C1 segment of cervical spinal cord (tissue), 14 donors: ENCODE data around the gene ZNF385B.

Experiments
- DNase-seq, 14 donors: peaks; one replicate each; lab custom pipeline; 2025; lab: John Stamatoyannopoulos, UW

Gene ZNF385B

DNA sequence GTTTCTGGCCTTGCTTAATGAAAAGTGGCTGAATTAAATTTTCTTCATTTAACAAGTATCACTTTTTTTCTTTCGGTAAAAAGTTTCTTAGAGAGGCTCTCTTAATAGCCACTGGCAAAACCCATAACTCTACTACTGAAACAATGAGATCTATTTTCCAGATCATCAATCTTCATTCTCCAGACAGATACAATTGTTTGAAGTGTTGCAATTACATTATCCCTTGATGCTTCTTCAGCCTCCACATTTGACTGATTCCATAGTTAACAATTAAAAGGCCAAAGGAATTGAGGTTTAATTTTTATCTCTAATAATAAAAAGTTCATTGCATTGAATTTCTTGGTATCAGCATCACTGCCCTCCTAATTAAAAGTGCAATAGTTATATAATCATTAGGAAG, 176.3 kb downstream of the ZNF385B start:
- no peak for DNase-seq

DNA sequence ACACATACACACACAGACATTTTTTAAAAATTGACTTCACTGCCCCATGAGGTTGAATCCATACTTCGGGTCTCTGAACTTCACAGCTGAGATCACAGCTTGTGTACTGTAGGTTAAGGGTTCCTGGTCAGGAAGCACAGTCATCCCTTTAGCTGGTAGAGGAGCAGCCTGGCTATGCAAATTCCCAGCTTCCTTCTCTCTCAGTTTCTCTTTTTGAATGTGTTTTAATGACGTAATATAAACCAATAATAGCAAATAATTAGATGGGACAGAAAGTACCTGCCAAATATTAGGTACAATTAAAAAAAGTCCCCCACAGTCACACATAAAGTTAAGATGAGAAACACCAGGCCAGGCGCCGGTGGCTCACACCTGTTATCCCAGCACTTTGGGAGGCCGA, 178.7 kb downstream of the ZNF385B start:
- DNase-seq: no peak

DNA sequence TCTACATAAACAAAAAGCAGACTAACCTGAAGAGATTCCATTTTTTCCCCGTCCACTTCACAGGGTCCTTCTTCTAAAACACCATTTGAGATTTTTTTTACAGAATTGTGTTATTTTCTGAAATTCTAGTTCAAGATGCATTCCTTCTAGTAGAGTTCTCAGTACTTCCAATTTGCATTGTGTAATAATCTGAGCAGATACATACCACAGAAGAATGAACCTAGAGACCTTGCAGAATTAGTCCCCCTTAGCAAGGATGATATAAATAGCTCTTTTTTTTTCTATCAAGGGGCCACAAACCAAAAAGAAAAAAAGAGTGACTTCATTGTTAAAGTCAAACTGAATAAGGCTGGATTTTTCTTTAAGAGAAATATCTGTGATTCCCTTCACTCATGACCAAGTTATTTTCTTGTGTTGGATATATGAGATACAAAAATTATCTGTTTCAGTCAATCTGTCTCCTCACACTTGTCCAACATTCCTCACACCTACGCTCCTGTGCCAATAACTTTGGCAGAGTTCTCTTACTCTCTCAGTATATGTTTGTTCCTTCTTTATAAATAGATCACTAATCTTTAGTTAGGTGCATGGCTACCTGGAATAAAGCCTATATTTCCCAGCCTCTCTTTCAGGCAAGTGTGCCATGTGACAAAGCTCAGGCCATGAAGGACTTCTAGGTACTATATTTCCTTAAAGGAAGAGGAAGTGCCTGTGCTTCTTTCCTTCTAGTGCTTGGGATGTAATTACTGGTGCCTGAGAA, 183.5 kb downstream of the ZNF385B start:
- DNase-seq: no peak

DNA sequence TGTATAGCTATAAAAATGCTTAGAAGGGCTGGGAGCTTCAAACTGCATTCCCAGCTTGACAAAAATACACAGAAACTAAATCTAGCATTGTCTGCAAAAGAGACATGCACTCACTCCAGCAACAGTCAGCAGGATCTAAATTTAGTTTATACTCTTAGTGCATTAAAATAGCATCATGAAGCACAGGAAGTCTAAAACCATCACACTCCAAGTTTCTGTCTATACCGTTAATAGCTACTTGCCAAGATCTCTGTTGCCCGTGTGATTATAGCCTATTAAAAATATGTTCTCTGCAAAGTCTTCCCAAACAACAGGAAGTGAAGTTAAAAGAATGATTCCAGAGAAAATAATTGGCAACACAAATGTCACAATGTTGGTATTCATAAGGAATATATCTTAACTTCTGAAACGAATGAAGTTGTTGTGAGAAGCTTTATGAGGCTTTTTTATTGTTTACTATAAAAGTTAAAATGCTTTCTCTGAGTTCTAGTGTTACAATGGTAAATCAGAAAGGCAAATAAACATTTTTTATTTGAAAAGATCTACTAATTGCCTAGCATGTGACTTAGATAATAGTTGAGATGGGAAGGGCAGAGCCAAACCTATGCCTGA, 184.2 kb downstream of the ZNF385B start:
- peak in 1 of 14 donors; percentile 21 for DNase-seq

DNA sequence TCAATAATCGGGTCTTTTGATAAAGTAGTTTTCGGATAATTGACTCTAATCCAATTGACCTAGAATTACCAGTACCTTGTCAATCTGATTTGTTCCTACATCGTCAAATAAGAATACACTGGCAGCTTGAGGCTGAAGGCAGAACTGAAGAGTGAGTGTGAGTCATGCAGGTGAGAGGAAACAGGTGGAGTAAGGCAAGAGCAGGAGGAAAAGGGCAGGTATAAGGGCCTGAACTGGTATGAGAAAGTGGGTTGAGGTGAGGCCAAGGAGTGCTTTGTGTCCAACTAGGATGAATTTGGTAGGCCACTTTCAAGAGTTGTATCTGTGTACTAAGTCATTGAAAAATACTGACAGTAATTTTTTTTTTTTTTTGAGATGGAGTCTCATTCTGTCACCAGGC, 186.0 kb downstream of the ZNF385B start:
- no peak for DNase-seq

DNA sequence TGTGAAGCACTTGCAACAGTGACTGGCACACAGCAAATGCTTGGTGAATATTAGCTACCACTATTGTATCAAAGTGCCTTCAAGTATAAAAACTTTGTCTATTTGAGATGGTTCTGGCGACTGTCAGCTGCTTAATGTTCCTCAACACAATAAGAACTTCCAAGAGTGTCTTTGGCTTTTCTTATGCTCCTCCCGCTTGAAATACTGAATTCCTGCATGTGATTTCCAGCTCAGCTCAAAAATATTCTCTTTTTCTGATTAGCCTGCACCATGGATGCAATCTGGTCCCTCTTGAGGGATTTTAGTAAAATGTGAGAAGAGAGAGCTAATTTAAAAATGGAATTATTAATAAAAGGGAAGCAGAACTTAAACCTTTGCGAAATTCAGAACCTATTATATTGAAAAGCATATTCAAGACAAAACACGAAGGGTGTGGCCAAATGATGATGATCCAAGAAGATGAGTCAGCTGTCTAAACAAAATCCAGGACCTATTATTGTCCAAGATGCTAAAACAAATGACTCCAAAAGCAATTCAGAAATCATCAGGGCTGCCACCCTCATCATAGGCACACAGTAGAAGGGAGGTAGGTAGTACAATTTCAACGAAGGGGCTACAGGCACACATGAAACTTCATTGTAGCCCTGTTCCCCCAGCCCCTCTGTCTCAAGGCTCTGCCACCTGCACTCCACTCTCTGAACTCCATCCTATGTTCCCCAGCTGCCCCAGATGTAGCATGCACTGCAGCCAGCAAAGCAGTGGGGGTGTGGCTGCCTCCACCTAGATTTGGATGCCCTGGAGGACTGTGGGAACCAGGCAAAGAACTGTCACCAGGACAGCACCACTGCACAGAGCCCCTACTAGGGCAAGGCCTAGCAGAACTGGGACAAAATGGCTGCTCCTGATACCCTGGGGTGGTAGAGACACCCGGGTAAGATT, 190.1 kb downstream of the ZNF385B start:
- DNase-seq: no peak

DNA sequence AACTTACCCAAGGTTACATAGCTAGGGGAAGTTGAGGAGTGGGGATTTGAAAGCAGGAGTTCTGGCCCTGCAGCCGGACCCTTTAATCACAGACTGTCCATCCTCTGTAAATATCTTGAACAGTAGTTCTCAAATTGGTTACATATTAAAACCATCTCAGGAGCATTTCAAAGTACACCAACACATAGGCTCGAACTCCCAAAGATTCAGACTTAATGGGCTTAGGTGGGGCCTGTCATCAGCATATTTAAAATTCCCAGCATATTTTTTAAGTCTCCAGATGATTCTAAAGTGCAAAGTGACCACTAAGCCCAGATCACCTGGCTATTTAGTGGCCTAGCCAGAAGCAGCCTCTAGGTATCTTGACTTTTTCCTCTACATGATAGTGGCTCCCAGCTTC, 192.2 kb downstream of the ZNF385B start:
- DNase-seq: no peak

DNA sequence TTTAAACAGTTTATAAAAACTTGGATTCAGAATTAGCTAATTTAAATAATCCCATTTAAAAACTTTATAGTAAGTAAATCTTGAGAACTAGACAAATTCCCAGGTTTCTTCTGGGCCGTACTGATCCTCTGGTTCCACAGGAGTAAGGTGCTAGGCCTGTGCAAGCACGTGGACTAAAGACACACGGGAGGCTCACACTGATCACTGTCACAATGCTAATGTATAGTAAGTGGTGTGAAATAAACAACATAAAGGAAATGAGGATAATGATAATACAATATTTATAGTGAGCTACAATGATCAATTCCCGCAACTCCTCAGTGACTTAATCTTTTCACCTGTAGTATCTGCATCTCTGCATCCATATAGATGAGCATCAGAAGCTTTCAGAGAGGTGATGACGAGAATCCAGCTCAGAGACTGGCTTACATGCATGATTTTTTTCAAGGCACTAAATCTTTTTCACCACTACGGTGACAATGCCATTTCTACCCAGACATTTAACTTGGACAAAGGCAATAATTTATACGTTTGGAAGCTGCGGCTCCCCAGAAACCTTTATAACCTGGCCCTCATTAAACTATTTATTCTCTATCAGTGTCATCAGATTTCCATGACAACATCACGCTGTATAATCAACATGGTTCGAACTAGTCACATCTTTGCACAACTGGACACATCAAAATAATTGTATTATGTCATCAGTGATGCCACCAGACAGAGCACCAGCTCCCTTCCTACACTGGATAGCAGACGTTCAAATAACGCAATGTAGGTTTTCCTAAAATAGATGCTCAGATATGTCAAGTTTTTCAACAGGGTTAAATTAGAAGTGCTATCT, 196.2 kb downstream of the ZNF385B start:
- DNase-seq: no peak

DNA sequence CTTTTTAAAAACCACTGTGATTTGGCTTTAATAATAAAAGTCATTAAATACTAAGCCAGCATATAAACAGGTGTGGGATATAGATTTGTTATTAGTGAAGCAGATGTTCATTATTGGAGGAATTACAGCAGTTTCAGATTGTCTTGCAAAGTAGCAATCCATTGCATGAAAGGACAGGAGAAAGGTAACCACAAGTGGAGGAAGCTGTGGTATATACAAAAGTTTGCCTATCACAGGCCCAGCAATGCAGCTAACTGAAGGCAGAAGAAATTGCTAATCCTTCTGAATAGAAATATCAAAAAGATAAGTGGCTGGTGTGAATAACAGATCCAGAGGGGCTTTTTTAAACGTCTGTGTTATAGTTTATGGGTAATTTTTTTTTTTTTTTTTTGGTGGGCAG, 199.4 kb downstream of the ZNF385B start:
- no peak for DNase-seq

DNA sequence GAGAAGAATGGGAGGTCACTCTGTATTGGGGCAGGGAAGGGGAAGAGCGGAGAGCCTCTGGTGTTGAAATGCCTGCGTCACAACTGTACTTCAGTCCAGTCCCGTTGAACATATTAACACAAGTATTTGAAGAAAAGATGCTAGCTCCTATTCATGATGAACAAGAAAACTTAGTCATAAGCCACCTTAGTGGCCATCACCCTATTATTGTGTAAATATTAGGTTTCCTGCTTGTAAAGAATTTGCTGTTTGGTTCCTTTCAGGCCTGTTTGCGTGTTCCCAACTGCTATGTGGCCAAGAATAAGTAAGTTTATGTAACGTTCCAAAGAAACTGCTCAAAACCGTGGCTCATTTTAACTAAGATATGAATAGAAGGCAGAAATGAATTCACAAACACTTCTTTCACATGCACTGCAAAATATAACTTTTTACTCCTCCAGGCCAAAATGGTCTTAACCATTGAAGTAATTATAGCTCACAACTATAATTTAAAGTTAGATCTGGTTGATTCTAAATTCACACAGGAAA, 204.3 kb downstream of the ZNF385B start:
- no peak for DNase-seq

DNA sequence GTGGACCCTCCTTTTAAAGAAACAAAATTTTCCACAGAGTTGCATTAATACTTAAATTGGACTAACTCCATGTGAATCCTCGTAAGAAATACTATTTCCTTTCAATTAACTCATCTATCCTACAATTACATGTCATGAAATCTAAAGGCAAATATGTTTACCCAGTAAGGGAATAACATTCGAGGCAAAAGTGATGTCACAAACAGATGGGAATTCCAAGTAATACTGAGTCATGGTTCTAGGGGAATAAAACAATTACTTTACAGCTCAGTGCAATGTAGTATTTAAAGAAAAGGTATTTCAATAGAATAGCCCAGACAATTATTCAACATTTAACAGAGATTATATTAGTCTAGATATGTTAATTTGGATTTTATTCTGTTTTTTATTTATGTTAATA, 205.8 kb downstream of the ZNF385B start:
- no peak for DNase-seq

DNA sequence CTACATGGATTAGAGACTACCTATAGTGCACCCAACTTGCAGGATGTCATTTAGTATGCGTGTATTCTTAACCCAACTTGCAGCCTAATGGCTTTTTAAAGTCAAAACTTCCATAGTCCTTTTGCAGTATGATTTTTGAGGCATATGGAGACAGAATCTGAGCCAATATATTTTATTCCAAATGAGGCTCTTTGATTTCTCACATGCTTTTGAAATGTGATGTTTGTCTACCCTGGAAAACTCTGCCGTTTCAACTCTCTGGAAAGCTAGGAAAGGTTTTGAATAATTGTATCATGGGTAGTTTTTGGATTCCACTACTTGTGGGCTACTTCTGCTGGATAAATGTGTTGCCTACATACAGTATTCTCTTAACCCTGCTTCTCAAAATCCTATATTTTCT, 206.6 kb downstream of the ZNF385B start:
- DNase-seq: no peak

DNA sequence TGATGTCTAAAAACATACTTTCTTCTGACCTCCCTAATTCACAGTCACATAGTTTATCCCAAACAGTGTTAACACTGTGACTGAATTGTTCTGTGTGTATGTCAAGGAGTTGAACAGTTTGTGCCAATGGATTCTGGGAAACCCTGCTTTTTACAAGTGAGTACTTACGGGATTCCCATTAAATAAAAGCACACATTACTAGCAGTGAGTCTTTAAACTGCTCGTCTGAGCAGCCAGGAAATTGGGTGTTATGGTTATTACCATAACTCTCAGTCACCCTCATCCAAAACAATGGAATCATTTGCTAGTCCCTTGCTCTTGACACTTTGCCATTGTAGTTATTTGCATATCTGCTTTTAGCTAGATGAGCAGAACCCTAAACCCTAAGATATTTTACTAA, 209.1 kb downstream of the ZNF385B start:
- no peak for DNase-seq

DNA sequence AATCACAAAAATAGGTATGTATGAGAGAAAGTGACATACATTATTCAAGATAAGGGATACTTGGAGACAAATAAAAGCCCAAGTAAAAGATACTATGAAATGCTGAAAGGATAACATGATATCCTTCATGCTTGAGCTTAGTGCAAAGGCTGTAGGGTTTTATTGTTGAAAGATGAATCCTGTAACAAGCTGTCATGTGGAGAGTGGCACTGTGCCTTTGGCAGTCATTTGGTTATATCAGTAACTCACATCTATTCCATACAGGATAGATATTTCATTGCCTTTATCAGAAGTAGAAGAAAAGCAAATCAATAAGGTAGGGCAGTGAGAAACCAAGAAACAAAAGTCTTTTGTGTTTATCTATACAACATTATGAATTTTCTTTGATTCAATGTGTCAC, 211.0 kb downstream of the ZNF385B start:
- DNase-seq: no peak

DNA sequence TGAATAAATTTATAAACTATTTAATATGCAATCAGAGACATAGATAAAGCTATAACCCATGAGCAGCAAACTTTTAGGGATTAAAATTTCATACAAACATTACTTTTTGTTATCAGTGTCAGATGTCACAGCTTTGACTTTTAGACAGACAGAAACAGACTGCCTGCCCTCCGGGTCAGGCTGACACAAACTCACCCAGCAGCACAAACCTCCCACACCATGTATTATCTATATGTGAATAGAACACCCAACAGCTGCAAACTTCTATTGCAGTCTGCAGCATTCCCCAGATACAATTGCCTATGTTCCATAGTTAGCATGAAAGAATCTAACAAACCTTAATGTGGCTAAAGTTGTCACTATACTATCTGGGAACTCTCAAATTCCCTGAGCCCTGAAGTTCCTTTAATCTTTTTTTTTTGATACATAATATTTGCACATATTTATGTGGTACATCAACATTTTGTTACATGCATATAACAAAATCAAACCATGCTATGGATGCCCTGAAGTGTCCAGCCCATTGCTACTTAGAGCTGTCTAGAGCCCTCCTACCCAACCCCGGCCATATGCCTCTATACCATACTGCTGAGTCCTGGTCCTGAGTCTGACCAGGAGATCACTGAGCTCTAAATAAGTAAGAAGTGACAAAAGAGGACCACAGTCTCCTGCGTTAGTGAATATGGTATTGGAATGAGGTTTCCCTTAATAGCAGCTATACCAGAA, 214.4 kb downstream of the ZNF385B start:
- DNase-seq: no peak

DNA sequence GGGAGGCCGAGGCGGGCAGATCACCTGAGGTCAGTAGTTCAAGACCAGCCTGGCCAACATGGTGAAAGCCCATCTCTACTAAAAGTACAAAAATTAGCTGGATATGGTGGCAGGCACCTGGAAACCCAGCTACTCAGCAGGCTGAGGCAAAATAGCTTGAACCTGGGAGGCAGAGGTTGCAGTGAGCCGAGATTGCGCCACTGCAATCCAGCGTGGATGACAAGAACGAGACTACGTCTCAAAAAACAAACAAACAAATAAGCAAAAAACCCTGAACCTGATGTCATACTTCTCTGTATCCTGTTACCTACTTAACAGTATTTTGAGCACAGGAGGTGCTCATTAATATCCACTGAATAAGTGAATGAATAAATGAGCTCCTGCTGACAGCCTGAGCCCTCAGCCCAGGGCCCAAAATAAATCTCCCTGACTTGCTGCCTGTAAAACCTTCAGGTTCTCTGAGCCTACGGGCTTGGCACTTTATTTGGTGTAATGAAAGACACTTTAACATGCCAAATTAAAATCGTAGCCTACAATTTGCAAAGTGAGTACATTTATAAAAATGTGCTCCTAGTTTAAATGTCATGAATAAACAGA, 215.1 kb downstream of the ZNF385B start:
- no peak for DNase-seq

DNA sequence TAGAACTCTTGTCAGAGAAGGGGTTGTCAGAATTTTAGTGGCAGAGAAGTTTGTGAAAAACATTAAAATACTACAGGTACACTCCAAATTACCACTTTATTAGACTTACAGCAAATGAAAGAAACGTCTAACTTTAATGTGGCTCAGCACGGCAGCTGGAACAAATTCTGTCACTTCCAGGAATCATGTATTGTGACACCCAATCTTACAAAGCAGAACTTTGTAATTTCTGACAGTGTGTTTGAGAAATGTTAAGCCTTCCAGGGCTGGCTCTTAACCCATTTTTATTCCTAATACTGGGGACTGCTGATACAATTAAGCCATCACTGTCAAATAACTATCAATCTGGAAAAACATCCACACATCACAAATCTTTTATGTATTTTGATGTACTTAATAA, 216.4 kb downstream of the ZNF385B start:
- no peak for DNase-seq

DNA sequence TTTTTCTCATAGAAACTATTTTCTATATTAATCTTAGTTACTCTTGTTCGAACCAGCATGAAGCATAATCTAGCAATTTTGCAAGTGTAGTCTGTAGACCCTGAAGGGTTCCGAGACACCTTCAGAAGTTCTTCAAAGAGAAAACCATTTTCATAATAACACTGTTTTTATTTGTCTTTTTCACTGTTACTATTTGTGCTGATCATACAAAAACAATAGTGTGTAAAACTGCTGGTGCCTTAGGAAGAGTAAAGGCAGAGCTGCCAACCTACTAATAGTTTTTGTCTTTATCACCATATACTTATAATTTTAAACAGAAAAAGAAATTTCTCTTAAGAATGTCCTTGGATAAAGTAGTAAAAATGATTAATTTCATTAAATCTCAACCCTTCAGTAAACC, 218.9 kb downstream of the ZNF385B start:
- DNase-seq: no peak

DNA sequence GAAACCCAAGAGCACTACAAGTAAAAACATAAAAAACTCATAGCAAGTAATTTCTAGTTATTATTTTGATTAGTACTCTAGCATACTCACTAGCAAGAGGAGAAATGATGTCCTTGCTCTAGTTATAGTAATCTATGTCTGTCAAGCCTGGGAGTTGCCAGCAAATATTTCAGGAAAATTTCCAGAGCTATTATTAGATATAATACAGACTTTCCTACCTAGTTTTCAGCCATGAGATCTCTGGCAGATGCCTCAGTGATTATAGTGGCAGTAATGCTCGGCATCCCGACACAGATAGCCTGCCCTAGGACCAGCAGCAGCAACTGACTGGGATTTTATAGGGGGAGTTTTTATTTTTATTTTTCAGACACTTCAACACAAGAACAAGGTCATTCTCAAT, 224.4 kb downstream of the ZNF385B start:
- DNase-seq: peak in 1 of 14 donors; percentile 68
